Measurements from ENCODE around the gene ERC2. TPM values are rescaled to one million over a fixed set of nuclear protein-coding genes. Genes with fewer than 3 reads are reported as not detected.

Gene ERC2
- total and polyA plus RNA-seq, 12 donors = 0.22 to 4.2 (median 1.7) TPM

DNA sequence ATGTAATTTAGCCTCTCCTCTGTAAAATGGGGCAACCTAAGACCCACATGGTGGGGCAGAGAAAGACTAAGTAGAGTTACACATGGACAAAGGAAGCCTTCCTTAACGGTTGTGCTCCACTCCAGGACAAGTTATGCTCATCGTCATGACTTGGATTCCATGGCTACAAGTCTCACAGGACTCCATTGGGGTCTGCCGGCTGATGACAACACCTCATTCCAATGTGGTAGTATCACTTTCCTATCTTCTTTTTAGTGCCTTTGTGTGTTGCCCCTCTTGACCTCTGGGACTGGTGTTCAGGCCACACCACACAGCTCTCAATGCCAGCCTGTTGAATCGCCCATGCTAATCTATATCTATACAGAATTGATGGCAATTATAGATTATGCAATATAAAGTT is 799.9 kb downstream of the ERC2 start:
- no peak overlapping the region for H3K4me3 ChIP-seq
- intact Hi-C loops (cut with DNase I) = no loop called here
- no peaks in the 10 kb centered on the region for H3K9me3 ChIP-seq
- DNase-seq = no peak
- ATAC-seq = no peak
- no peaks in the 10 kb centered on the region for H3K36me3 ChIP-seq
- TF ChIP-seq, protein P1, sequence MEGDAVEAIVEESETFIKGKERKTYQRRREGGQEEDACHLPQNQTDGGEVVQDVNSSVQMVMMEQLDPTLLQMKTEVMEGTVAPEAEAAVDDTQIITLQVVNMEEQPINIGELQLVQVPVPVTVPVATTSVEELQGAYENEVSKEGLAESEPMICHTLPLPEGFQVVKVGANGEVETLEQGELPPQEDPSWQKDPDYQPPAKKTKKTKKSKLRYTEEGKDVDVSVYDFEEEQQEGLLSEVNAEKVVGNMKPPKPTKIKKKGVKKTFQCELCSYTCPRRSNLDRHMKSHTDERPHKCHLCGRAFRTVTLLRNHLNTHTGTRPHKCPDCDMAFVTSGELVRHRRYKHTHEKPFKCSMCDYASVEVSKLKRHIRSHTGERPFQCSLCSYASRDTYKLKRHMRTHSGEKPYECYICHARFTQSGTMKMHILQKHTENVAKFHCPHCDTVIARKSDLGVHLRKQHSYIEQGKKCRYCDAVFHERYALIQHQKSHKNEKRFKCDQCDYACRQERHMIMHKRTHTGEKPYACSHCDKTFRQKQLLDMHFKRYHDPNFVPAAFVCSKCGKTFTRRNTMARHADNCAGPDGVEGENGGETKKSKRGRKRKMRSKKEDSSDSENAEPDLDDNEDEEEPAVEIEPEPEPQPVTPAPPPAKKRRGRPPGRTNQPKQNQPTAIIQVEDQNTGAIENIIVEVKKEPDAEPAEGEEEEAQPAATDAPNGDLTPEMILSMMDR (IDR thresholded peaks at IDR 0.05) = no peak
- no peak overlapping the region for H3K27ac ChIP-seq
- H3K27me3 ChIP-seq = peaks cover 0 to 13% (median 0%) of the 10 kb centered on the region in 7 donors
- H3K4me1 ChIP-seq = no peaks in the 10 kb centered on the region
- 60 to 65% methylated on average over 4 of the region's 4 CpGs for WGBS, 2 donors

GRCh38 chr3:55664387-55664786 is 803.9 kb downstream of the ERC2 start:
- peaks cover 0 to 13% (median 3%) of the 10 kb centered on the region in 7 donors for H3K27me3 ChIP-seq
- intact Hi-C loops (cut with DNase I) = no loop called here
- ATAC-seq = no peak
- WGBS, 2 donors = 76 to 84% methylated on average over 14 of the region's 14 CpGs
- H3K27ac ChIP-seq = no peak overlapping the region
- H3K4me1 ChIP-seq = no peaks in the 10 kb centered on the region
- TF ChIP-seq, protein P1 (IDR thresholded peaks at IDR 0.05) = no peak
- no peak overlapping the region for H3K4me3 ChIP-seq
- H3K9me3 ChIP-seq = no peaks in the 10 kb centered on the region
- no peaks in the 10 kb centered on the region for H3K36me3 ChIP-seq
- no peak for DNase-seq

DNA sequence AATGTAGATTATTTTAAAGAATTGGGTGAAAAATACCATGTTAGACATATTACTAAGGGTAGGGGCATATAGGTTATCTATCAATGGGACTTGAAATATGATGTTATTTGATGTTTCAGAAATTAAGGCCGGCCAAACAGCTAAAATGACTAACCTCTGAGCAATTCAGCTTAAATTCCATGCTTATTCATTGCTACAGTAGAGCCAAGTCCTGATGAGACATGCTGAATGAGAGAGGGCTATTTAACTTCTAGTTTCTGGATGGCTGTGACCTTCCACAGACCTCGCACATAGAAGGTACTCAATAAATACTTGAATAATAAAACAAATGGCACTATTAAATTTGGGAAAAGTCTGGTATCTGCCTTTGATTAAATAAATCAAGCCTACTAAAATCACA is 805.6 kb downstream of the ERC2 start:
- WGBS, 2 donors = 72 to 84% methylated on average over 2 of the region's 2 CpGs
- H3K27me3 ChIP-seq = peaks cover 0 to 13% (median 3%) of the 10 kb centered on the region in 7 donors
- no peaks in the 10 kb centered on the region for H3K9me3 ChIP-seq
- H3K4me1 ChIP-seq = no peaks in the 10 kb centered on the region
- TF ChIP-seq, protein P1 (IDR thresholded peaks at IDR 0.05) = no peak
- intact Hi-C loops (cut with DNase I) = no loop called here
- ATAC-seq (no peak), DNase-seq (no peak)
- no peak overlapping the region for H3K4me3 ChIP-seq
- H3K27ac ChIP-seq = no peak overlapping the region
- no peaks in the 10 kb centered on the region for H3K36me3 ChIP-seq

DNA sequence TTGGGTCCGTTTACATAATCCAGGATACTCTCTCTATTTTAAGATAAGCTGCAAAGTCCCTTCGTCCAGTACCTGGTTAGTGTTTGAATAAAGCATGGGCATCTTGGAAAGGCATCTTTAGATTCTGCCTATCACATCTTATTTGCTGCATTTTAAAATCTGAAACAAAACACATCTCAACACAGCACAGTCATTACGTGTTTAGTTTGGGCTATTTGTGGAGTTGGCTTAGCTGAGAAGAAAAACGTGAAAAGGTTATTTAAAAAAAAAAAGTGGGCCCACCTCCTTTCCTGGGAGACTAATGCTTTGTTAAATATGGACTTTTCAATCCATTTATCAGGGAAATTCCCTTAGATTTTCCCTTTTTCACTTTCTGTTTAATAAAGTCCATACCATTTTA is 806.7 kb downstream of the ERC2 start:
- H3K27me3 ChIP-seq = peaks cover 0 to 13% (median 3%) of the 10 kb centered on the region in 7 donors
- H3K36me3 ChIP-seq = no peaks in the 10 kb centered on the region
- no peaks in the 10 kb centered on the region for H3K9me3 ChIP-seq
- intact Hi-C loops (cut with DNase I) = no loop called here
- ATAC-seq (no peak), DNase-seq (no peak)
- H3K4me1 ChIP-seq = no peaks in the 10 kb centered on the region
- TF ChIP-seq, protein P1 (IDR thresholded peaks at IDR 0.05) = no peak
- H3K4me3 ChIP-seq = no peak overlapping the region
- no peak overlapping the region for H3K27ac ChIP-seq
- WGBS, 2 donors = 55 to 72% methylated on average over 4 of the region's 4 CpGs

All from heart right ventricle (tissue), 16 donors.